H1 (cell line): ENCODE measurements around the gene STARD8. TPM values are rescaled to one million over a fixed set of nuclear protein-coding genes. Genes with fewer than 3 reads are reported as not detected.

Experiments used
- CTCF ChIA-PET: fragments of 300-600 bp; sonication (Branson Sonifier 250); formaldehyde crosslinking; loops from one replicate; lab custom pipeline; 2021; ENCODE audit not compliant: partially characterized antibody; lab: Charles Lee
- POLR2A ChIA-PET: fragments of 300-600 bp; sonication (Branson Sonifier 250); formaldehyde crosslinking; loops from one replicate; lab custom pipeline; 2021; ENCODE audit warnings: inconsistent platforms; ENCODE audit not compliant: partially characterized antibody; lab: Charles Lee
- DNase-seq, 2 experiments: peaks; one replicate each; pipeline versions ENCODE4 v3.0.0 to v3.0.0-alpha.2; 2010 to 2022; ENCODE audit warnings: low spot score in 2 of 2, low read depth in 1 of 2, mixed read lengths in 1 of 2
- FAIRE-seq: peaks from 2 replicates; lab custom pipeline; 2011; peaks lifted over from hg19 to GRCh38; lab: Jason Lieb, UNC
- H2AFZ ChIP-seq: 2 replicates; pipeline ENCODE4 v1.8.1; 2012; ENCODE audit warnings: low read length, inconsistent platforms
- H2AK5ac ChIP-seq: 2 replicates; pipeline ENCODE4 v1.6.1; 2013; ENCODE audit warnings: low read depth, low read length
- H2BK120ac ChIP-seq: replicated peaks from 2 replicates; pipeline ENCODE3; 2013; ENCODE audit warnings: low read depth, low read length, inconsistent platforms
- H2BK12ac ChIP-seq: 2 replicates; pipeline ENCODE4 v1.6.1; 2013; ENCODE audit warnings: low read depth, low read length
- H2BK15ac ChIP-seq: 2 replicates; pipeline ENCODE4 v1.6.1; 2013; ENCODE audit warnings: low read length
- H2BK20ac ChIP-seq: 2 replicates; pipeline ENCODE4 v1.6.1; 2013; ENCODE audit warnings: low read length
- H2BK5ac ChIP-seq: 2 replicates; pipeline ENCODE4 v1.6.1; 2013; ENCODE audit warnings: low read depth, low read length
- H3K14ac ChIP-seq: 2 replicates; pipeline ENCODE4 v1.6.1; 2013; ENCODE audit warnings: inconsistent platforms; ENCODE audit not compliant: insufficient read length
- H3K18ac ChIP-seq: 2 replicates; pipeline ENCODE4 v1.6.1; 2013; ENCODE audit warnings: low read length; ENCODE audit errors: extremely low read depth
- H3K23ac ChIP-seq: 2 replicates; pipeline ENCODE4 v1.6.1; 2013; ENCODE audit warnings: inconsistent platforms; ENCODE audit not compliant: insufficient read length
- H3K23me2 ChIP-seq: 2 replicates; pipeline ENCODE4 v1.6.1; 2013; ENCODE audit warnings: low read depth, low read length
- H3K27ac ChIP-seq: 2 replicates; pipeline ENCODE4 v1.6.1; 2011; ENCODE audit warnings: low read depth, low read length, inconsistent platforms
- H3K27me3 ChIP-seq, 4 experiments: replicated peaks in 1 of 4; 1 replicate in 1 of 4; 2 replicates in 3 of 4; pipeline versions ENCODE4 v1.6.1 to v1.8.1; 2011 to 2013; ENCODE audit warnings: low read length in 3 of 4, mild to moderate bottlenecking in 3 of 4, inconsistent platforms in 2 of 4, mixed read lengths in 2 of 4, moderate library complexity in 1 of 4; ENCODE audit not compliant: control insufficient read depth in 3 of 4, insufficient read depth in 3 of 4; ENCODE audit errors: extremely low read depth in 1 of 4
- H3K36me3 ChIP-seq, 4 experiments: 2 replicates each; pipeline versions ENCODE4 v1.6.1 to v1.8.1; 2011 to 2013; ENCODE audit warnings: mild to moderate bottlenecking in 4 of 4, low read length in 3 of 4, moderate library complexity in 2 of 4, control low read depth in 1 of 4, inconsistent platforms in 1 of 4; ENCODE audit not compliant: insufficient read depth in 4 of 4, control insufficient read depth in 2 of 4
- H3K4ac ChIP-seq: replicated peaks from 2 replicates; pipeline ENCODE3; 2013; ENCODE audit warnings: low read length, low read depth, mixed read lengths, inconsistent platforms; ENCODE audit not compliant: insufficient read length
- H3K4me1 ChIP-seq, 4 experiments: replicated peaks in 1 of 4; 1 replicate in 1 of 4; 2 replicates in 3 of 4; pipeline versions ENCODE4 v1.6.1 to v1.8.1; 2011 to 2013; ENCODE audit warnings: low read length in 3 of 4, inconsistent platforms in 2 of 4, mixed read lengths in 1 of 4; ENCODE audit not compliant: insufficient read depth in 4 of 4, control insufficient read depth in 3 of 4
- H3K4me2 ChIP-seq, 2 experiments: 2 replicates each; pipeline versions ENCODE4 v1.6.1 to v1.8.1; 2011 to 2013; ENCODE audit warnings: low read depth in 2 of 2, low read length in 2 of 2, control low read depth in 1 of 2, inconsistent platforms in 1 of 2, mild to moderate bottlenecking in 1 of 2; ENCODE audit not compliant: insufficient read depth in 1 of 2
- H3K4me3 ChIP-seq, 4 experiments: fragments of 200-600, 300-600 bp in 1 of 4; sonication (generic), shearing (Covaris generic), sonication (Bioruptor Twin) in 1 of 4; 2 replicates each; pipeline versions ENCODE4 v1.5.1 to v1.8.1; 2011 to 2016; ENCODE audit warnings: low read length in 4 of 4, low read depth in 3 of 4, control low read depth in 2 of 4, inconsistent platforms in 2 of 4, mild to moderate bottlenecking in 2 of 4, mixed read lengths in 1 of 4, moderate library complexity in 1 of 4; ENCODE audit not compliant: insufficient read depth in 2 of 4; ENCODE audit errors: extremely low read depth in 1 of 4
- H3K56ac ChIP-seq: replicated peaks from 2 replicates; pipeline ENCODE3; 2013; ENCODE audit warnings: low read depth, mild to moderate bottlenecking, mixed read lengths, low read length, inconsistent platforms; ENCODE audit not compliant: insufficient read length
- H3K79me1 ChIP-seq: 2 replicates; pipeline ENCODE4 v1.6.1; 2013; ENCODE audit warnings: low read depth, low read length, control low read depth
- H3K79me2 ChIP-seq, 2 experiments: 2 replicates each; pipeline versions ENCODE4 v1.6.1 to v1.8.1; 2012 to 2013; ENCODE audit warnings: low read length in 2 of 2, mild to moderate bottlenecking in 2 of 2, inconsistent platforms in 1 of 2; ENCODE audit not compliant: insufficient read depth in 2 of 2, control insufficient read depth in 1 of 2
- H3K9ac ChIP-seq, 4 experiments: replicated peaks in 1 of 4; 1 replicate in 1 of 4; 2 replicates in 3 of 4; pipeline versions ENCODE4 v1.6.1 to v1.8.1; 2011 to 2013; ENCODE audit warnings: low read depth in 3 of 4, low read length in 3 of 4, control low read depth in 2 of 4, mild to moderate bottlenecking in 2 of 4, moderate library complexity in 2 of 4, inconsistent platforms in 1 of 4; ENCODE audit errors: extremely low read depth in 1 of 4
- H3K9me3 ChIP-seq, 2 experiments: 2 replicates each; pipeline versions ENCODE4 v1.6.1 to v1.8.1; 2012 to 2013; ENCODE audit warnings: mild to moderate bottlenecking in 2 of 2, moderate library complexity in 2 of 2, control low read depth in 1 of 2, inconsistent platforms in 1 of 2, low read depth in 1 of 2, low read length in 1 of 2, mixed read lengths in 1 of 2; ENCODE audit not compliant: insufficient read depth in 2 of 2
- H4K20me1 ChIP-seq, 2 experiments: replicated peaks in 1 of 2; 2 replicates each; pipeline versions ENCODE3 to v1.8.1; 2011 to 2013; ENCODE audit warnings: inconsistent platforms in 2 of 2, low read length in 2 of 2, mild to moderate bottlenecking in 1 of 2; ENCODE audit not compliant: insufficient read depth in 2 of 2, control insufficient read depth in 1 of 2
- H4K5ac ChIP-seq: 2 replicates; pipeline ENCODE4 v1.6.1; 2013; ENCODE audit warnings: low read length, low read depth, mixed read lengths, inconsistent platforms; ENCODE audit not compliant: insufficient read length
- H4K8ac ChIP-seq: 2 replicates; pipeline ENCODE4 v1.8.0; 2013; ENCODE audit warnings: mild to moderate bottlenecking, moderate library complexity, low read length, inconsistent platforms; ENCODE audit not compliant: insufficient read depth; ENCODE audit errors: extremely low read depth
- H4K91ac ChIP-seq: replicated peaks from 2 replicates; pipeline ENCODE3; 2013; ENCODE audit warnings: low read length, mixed read lengths, inconsistent platforms; ENCODE audit not compliant: insufficient read length
- ASH2L ChIP-seq: fragments of 200-600, 300-600 bp; sonication (generic); IDR thresholded peaks from one replicate; pipeline ENCODE4 v1.7.1; 2017; ENCODE audit warnings: low read length
- BRCA1 ChIP-seq: IDR thresholded peaks from 2 replicates; pipeline ENCODE4 v1.6.1; 2012; ENCODE audit warnings: low read depth, low read length, improper control_type of control experiment
- CBX5 ChIP-seq: fragments of 300-800, 300-1000 bp; sonication (generic); IDR thresholded peaks from 2 replicates; pipeline ENCODE4 v1.7.1; 2016; ENCODE audit warnings: antibody characterized with exemption, low read length, low read depth
- CHD1 ChIP-seq: IDR thresholded peaks from 2 replicates; pipeline ENCODE4 v1.6.1; 2012; ENCODE audit warnings: low read depth, low read length, improper control_type of control experiment
- CREB1 ChIP-seq: IDR thresholded peaks from 2 replicates; pipeline ENCODE4 v1.6.1; 2012; ENCODE audit warnings: inconsistent platforms
- GABPA ChIP-seq: IDR thresholded peaks from 2 replicates; pipeline ENCODE4 v1.6.1; 2011; ENCODE audit warnings: mild to moderate bottlenecking, low read length, moderate library complexity, borderline replicate concordance; ENCODE audit not compliant: insufficient read depth
- HDAC2 ChIP-seq, 2 experiments: fragments of 300-600 bp in 1 of 2; sonication (generic) in 1 of 2; IDR thresholded peaks; 2 replicates each; pipeline ENCODE4 v1.6.1; 2011 to 2012; ENCODE audit warnings: low read depth in 2 of 2, low read length in 2 of 2, mild to moderate bottlenecking in 2 of 2, moderate library complexity in 2 of 2, borderline replicate concordance in 1 of 2, inconsistent platforms in 1 of 2
- KDM5A ChIP-seq: fragments of 200-600 bp; IDR thresholded peaks from 2 replicates; pipeline ENCODE4 v1.7.1; 2012; ENCODE audit warnings: mild to moderate bottlenecking, low read length, inconsistent platforms, mixed read lengths
- PHF8 ChIP-seq: fragments of 200-600 bp; sonication (generic); conservative IDR thresholded peaks from 2 replicates; pipeline ENCODE4 v1.7.1; 2012; ENCODE audit warnings: low read depth, mild to moderate bottlenecking, inconsistent platforms, low read length, moderate library complexity
- RBBP5 ChIP-seq: IDR thresholded peaks from 2 replicates; pipeline ENCODE4 v1.7.1; 2012; ENCODE audit warnings: low read depth, mild to moderate bottlenecking, inconsistent platforms, low read length, moderate library complexity, borderline replicate concordance
- SP4 ChIP-seq: IDR thresholded peaks from 2 replicates; pipeline ENCODE4 v1.6.1; 2012; ENCODE audit warnings: low read length, inconsistent platforms
- TAF7 ChIP-seq: optimal IDR thresholded peaks from 2 replicates; pipeline ENCODE3; 2011; ENCODE audit warnings: low read depth, mild to moderate bottlenecking, inconsistent platforms, low read length, moderate library complexity, borderline replicate concordance
- TEAD4 ChIP-seq: IDR thresholded peaks from 2 replicates; pipeline ENCODE4 v1.6.1; 2012; ENCODE audit warnings: low read depth, low read length, inconsistent platforms, mixed read lengths
- WGBS, 2 experiments: shearing (Covaris generic) in 1 of 2; methylation state at CpG; one replicate each; pipeline versions ENCODE4 v1.1.6 to v1.1.7; 2013 to 2015; ENCODE audit warnings: low lambda C conversion rate in 2 of 2, mixed read lengths in 2 of 2, inconsistent platforms in 1 of 2, low coverage in 1 of 2, missing lambda C conversion rate in 1 of 2; ENCODE audit not compliant: insufficient replicate concordance in 2 of 2, insufficient coverage in 1 of 2, insufficient read length in 1 of 2; ENCODE audit errors: extremely low coverage in 1 of 2, missing lambda C conversion rate in 1 of 2; 5-methylcytosine and 5-hydroxymethylcytosine counted together
- polyA plus RNA-seq, 7 experiments: library from polyadenylated mRNA; depleted of rRNA in 3 of 7; stranded (reverse) in 5 of 7; unstranded in 2 of 7; fragments of >200 nt in 5 of 7; fragments of 200-250 nt in 2 of 7; gene quantifications; 1 replicate in 5 of 7; 2 replicates in 1 of 7; 4 replicates in 1 of 7; pipeline versions ENCODE4 v1.2.1 to v1.2.3, GENCODE V29; 2011 to 2013; ENCODE audit warnings: missing spikeins in 2 of 7, mixed read lengths in 2 of 7
- total RNA-seq: library from RNA; stranded (reverse); fragmentation: NEBNext Ultra II Directional; extraction: Animal tissue kit (Norgen Biotek cat#: 25700); gene quantifications from 2 replicates; pipeline ENCODE4 v1.2.1, GENCODE V29; 2021
- TF ChIP-seq, protein P1 (sequence below): IDR thresholded peaks from 2 replicates; pipeline ENCODE4 v1.6.1; 2011; ENCODE audit warnings: low read depth, mild to moderate bottlenecking, low read length; ENCODE audit not compliant: insufficient read depth

Gene STARD8
- total and polyA plus RNA-seq, 2 of the 8 experiments (the other 6 are each of a cell fraction or from before 2014, with no cell fraction given): 1.8 to 3.8 TPM

DNA sequence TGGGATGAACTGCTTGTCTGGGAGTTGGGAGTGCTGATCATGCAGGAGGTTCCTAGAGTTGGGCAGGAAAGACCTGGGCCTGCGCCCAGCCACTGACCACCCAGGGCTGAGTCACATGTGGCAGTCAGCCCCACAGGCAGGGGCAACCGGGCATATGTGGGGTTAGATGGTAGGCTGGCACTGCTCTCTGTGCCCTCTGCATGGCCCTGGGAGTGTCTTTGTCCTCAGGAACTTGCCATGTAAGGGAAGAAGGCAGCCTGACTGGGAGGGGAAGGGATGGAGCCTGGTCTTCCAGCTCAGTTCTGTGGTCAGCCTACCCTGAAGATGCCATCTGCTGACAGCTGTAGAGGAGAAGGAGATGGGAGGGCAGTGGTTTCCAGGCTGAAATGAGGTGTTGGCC is 111.2 kb downstream of the STARD8 start:
- H3K9me3 ChIP-seq: no peaks in the 10 kb centered on the region
- H3K36me3 ChIP-seq: no peaks in the 10 kb centered on the region
- H3K23me2 ChIP-seq: no peaks in the 10 kb centered on the region
- no peak overlapping the region for H3K14ac ChIP-seq
- ChIA-PET POLR2A (interaction anchor here (1.3 kb wide), 1 partner anchor 22 kb away, joined by 5 read pairs; no protein-coding TSS in a partner anchor), CTCF (no interaction called here)
- H3K23ac ChIP-seq: no peak overlapping the region
- no peak for FAIRE-seq
- H4K5ac ChIP-seq: no peak overlapping the region
- no peak overlapping the region for H3K4ac ChIP-seq
- no peaks in the 10 kb centered on the region for H3K27me3 ChIP-seq
- no peak overlapping the region for H2AFZ ChIP-seq
- no peak overlapping the region for H2BK20ac ChIP-seq
- no peak overlapping the region for H2BK12ac ChIP-seq
- 88% methylated on average over 2 of the region's 2 CpGs; no CpG with 5 or more reads in 1 of the 2 experiments for WGBS, 2 experiments
- no peak overlapping the region for H3K9ac ChIP-seq
- H3K4me1 ChIP-seq: no peaks in the 10 kb centered on the region
- no peaks in the 10 kb centered on the region for H3K79me1 ChIP-seq
- no peak overlapping the region for H3K56ac ChIP-seq
- no peak overlapping the region for H4K91ac ChIP-seq
- H3K18ac ChIP-seq: no peak overlapping the region
- no peak for DNase-seq
- H2BK15ac ChIP-seq: no peak overlapping the region
- no peak overlapping the region for H3K4me3 ChIP-seq
- no peak overlapping the region for H3K4me2 ChIP-seq
- no peak overlapping the region for H3K27ac ChIP-seq
- no peak overlapping the region for H2AK5ac ChIP-seq
- H2BK5ac ChIP-seq: no peak overlapping the region
- H4K20me1 ChIP-seq: no peaks in the 10 kb centered on the region
- no peak overlapping the region for H4K8ac ChIP-seq
- no peaks in the 10 kb centered on the region for H3K79me2 ChIP-seq
- no peak overlapping the region for H2BK120ac ChIP-seq
- TF ChIP-seq HDAC2 (IDR thresholded peaks at IDR 0.05; ENCODE audit: borderline replicate concordance in 1 of 2, low read depth in 2 of 2, low read length in 2 of 2): no peak
- no peak for TF ChIP-seq CREB1
- TF ChIP-seq PHF8: no peak
- TF ChIP-seq SP4: no peak
- no peak for TF ChIP-seq TAF7
- no peak for TF ChIP-seq BRCA1
- no peak for TF ChIP-seq CHD1
- TF ChIP-seq CBX5: no peak
- TF ChIP-seq ASH2L: no peak
- TF ChIP-seq RBBP5: no peak
- TF ChIP-seq, protein P1, sequence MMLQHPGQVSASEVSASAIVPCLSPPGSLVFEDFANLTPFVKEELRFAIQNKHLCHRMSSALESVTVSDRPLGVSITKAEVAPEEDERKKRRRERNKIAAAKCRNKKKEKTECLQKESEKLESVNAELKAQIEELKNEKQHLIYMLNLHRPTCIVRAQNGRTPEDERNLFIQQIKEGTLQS: no peak
- no peak for TF ChIP-seq KDM5A
- no peak for TF ChIP-seq TEAD4
- no peak for TF ChIP-seq GABPA
